ENCODE data around the gene STX7. TPM values are rescaled to one million over a fixed set of nuclear protein-coding genes. Genes with fewer than 3 reads are reported as not detected.

The STX7 gene
- total and polyA plus RNA-seq, 2 donors from 2014 or later: 27.4 to 77.9 TPM

- no peaks in the 10 kb centered on the region for H3K36me3 ChIP-seq (ENCODE audit: control insufficient read depth in 2 of 3, insufficient read depth in 3 of 3, low read length in 3 of 3)
- no peak for TF ChIP-seq CTCF (IDR thresholded peaks at IDR 0.05; ENCODE audit: borderline replicate concordance, extremely low read depth, insufficient read depth)
- no peaks in the 10 kb centered on the region for H3K4me1 ChIP-seq (ENCODE audit: control insufficient read depth in 2 of 3, insufficient read depth in 2 of 3, low read depth in 1 of 3, low read length in 3 of 3)
- H3K4me3 ChIP-seq (ENCODE audit: low read length in 3 of 3): no peak overlapping the region
- FAIRE-seq (no peak), DNase-seq (peak in 2 of 5 donors; percentile 39 to 86)
- H3K9ac ChIP-seq (ENCODE audit: low read length in 3 of 3): no peak overlapping the region
- intact Hi-C loops (cut with DNase I): loop anchor here (10.0 kb wide), 1 partner anchor 198 kb away; no protein-coding TSS in a partner anchor
- H3K9me3 ChIP-seq (ENCODE audit: control insufficient read depth in 2 of 3, insufficient read depth in 1 of 3, low read length in 3 of 3): no peaks in the 10 kb centered on the region
- no peak overlapping the region for H3K27ac ChIP-seq (ENCODE audit: low read depth in 2 of 2, low read length in 2 of 2)
- H3K27me3 ChIP-seq (ENCODE audit: control insufficient read depth, insufficient read depth, low read length): no peaks in the 10 kb centered on the region
These were observed 30.3 kb downstream of the STX7 start for GRCh38 chr6:132482581-132482980.

- intact Hi-C loops (cut with DNase I): loop anchor here (10.0 kb wide), 1 partner anchor 196 kb away; no protein-coding TSS in a partner anchor
- Histone ChIP-seq H3K36me3 (ENCODE audit: control insufficient read depth in 2 of 3, insufficient read depth in 3 of 3, low read length in 3 of 3) (no peaks in the 10 kb centered on the region), H3K27me3 (ENCODE audit: control insufficient read depth, insufficient read depth, low read length) (no peaks in the 10 kb centered on the region), H3K9me3 (ENCODE audit: control insufficient read depth in 2 of 3, insufficient read depth in 1 of 3, low read length in 3 of 3) (no peaks in the 10 kb centered on the region), H3K27ac (ENCODE audit: low read depth in 2 of 2, low read length in 2 of 2) (no peak overlapping the region), H3K4me1 (ENCODE audit: control insufficient read depth in 2 of 3, insufficient read depth in 2 of 3, low read depth in 1 of 3, low read length in 3 of 3) (no peaks in the 10 kb centered on the region), H3K4me3 (ENCODE audit: low read length in 3 of 3) (no peak overlapping the region), H3K9ac (ENCODE audit: low read length in 3 of 3) (no peak overlapping the region)
- DNase-seq: no peak
- no peak for FAIRE-seq
- TF ChIP-seq CTCF (IDR thresholded peaks at IDR 0.05; ENCODE audit: borderline replicate concordance, extremely low read depth, insufficient read depth): no peak
These were observed 31.7 kb downstream of the STX7 start for GRCh38 chr6:132481189-132481588.

GRCh38 chr6:132479131-132479530, 33.8 kb downstream of the STX7 start:
- H3K9ac ChIP-seq (ENCODE audit: low read length in 3 of 3): no peak overlapping the region
- DNase-seq: no peak
- no peak overlapping the region for H3K4me3 ChIP-seq (ENCODE audit: low read length in 3 of 3)
- intact Hi-C loops (cut with DNase I): no loop called here
- H3K4me1 ChIP-seq (ENCODE audit: control insufficient read depth in 2 of 3, insufficient read depth in 2 of 3, low read depth in 1 of 3, low read length in 3 of 3): no peaks in the 10 kb centered on the region
- TF ChIP-seq CTCF (IDR thresholded peaks at IDR 0.05; ENCODE audit: borderline replicate concordance, extremely low read depth, insufficient read depth): no peak
- no peak overlapping the region for H3K27ac ChIP-seq (ENCODE audit: low read depth in 2 of 2, low read length in 2 of 2)
- FAIRE-seq: no peak
- no peaks in the 10 kb centered on the region for H3K9me3 ChIP-seq (ENCODE audit: control insufficient read depth in 2 of 3, insufficient read depth in 1 of 3, low read length in 3 of 3)
- no peaks in the 10 kb centered on the region for H3K36me3 ChIP-seq (ENCODE audit: control insufficient read depth in 2 of 3, insufficient read depth in 3 of 3, low read length in 3 of 3)
- no peaks in the 10 kb centered on the region for H3K27me3 ChIP-seq (ENCODE audit: control insufficient read depth, insufficient read depth, low read length)

- no peaks in the 10 kb centered on the region for H3K4me1 ChIP-seq (ENCODE audit: control insufficient read depth in 2 of 3, insufficient read depth in 2 of 3, low read depth in 1 of 3, low read length in 3 of 3)
- H3K4me3 ChIP-seq (ENCODE audit: low read length in 3 of 3): no peak overlapping the region
- TF ChIP-seq CTCF (IDR thresholded peaks at IDR 0.05; ENCODE audit: borderline replicate concordance, extremely low read depth, insufficient read depth): no peak
- no peaks in the 10 kb centered on the region for H3K27me3 ChIP-seq (ENCODE audit: control insufficient read depth, insufficient read depth, low read length)
- no peaks in the 10 kb centered on the region for H3K36me3 ChIP-seq (ENCODE audit: control insufficient read depth in 2 of 3, insufficient read depth in 3 of 3, low read length in 3 of 3)
- no peak for DNase-seq
- no peak overlapping the region for H3K9ac ChIP-seq (ENCODE audit: low read length in 3 of 3)
- no peak overlapping the region for H3K27ac ChIP-seq (ENCODE audit: low read depth in 2 of 2, low read length in 2 of 2)
- intact Hi-C loops (cut with DNase I): no loop called here
- FAIRE-seq: no peak
- no peaks in the 10 kb centered on the region for H3K9me3 ChIP-seq (ENCODE audit: control insufficient read depth in 2 of 3, insufficient read depth in 1 of 3, low read length in 3 of 3)
These were observed 34.2 kb downstream of the STX7 start for GRCh38 chr6:132478674-132479073.

Data from kidney (tissue), 14 donors.